ENCODE results near the gene SCO2.

GRCh38 chr22:50518606-50519005 lies 6.8 kb downstream of the SCO2 start:
- TF ChIP-seq POLR2A (IDR thresholded peaks at IDR 0.05) (no peak), CTCF (IDR thresholded peaks at IDR 0.05) (no peak)

Data from breast epithelium (tissue), 3 donors.